Activated CD4-positive, alpha-beta T cell treated with anti-CD3 and anti-CD28 coated beads for 48 hours (primary cell): Measurements from ENCODE around the gene COL4A5.
"Not testable (repeated sequence)": the region's sequence is repeated elsewhere in the genome, so short reads cannot be mapped to it uniquely, and the experiment has no call there.

Experiments
- DNase-seq: peaks from one replicate; pipeline ENCODE4 v3.0.0-alpha.2; 2020

COL4A5 gene

GRCh38 chrX:108456971-108457477, 17.4 kb downstream of the COL4A5 start:
- no peak for DNase-seq

DNA sequence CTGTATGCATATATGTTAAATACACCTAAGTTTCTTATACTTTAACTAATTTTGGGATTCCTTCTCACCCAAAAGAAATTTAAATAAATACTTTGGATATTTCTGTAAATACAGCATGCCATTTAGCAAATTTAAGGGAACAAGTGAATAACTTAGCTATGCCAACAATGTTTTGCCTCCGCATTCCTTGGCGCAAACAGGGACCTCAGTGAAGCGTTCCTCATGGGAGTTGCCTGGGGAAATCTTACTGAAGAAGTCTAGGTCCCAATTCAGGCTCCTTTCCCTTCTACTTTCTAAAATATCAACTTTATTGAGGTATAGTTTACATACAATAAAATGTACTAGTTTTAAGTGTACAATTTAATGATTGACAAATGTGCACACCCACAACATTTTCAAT, 25.0 kb downstream of the COL4A5 start:
- no peak for DNase-seq

DNA sequence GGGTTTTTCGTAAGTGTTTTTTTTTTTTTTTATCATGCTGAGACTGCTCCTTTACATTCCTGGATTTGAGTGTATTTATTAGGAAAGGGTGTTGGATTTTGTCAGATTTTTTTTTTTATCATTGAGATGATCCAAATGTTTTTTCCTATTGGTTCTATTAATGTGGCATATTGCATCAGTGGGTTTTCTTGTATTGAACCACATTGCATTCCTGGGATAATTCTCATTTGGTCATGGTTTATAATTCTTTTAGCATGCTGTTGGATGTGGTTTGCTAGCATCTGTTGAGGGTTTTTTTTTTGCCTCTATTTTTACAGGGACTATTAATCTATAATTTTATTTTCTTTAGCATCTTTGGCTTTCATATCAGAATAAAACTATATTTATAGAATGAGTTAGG, 28.8 kb downstream of the COL4A5 start:
- DNase-seq, result no peak

DNA sequence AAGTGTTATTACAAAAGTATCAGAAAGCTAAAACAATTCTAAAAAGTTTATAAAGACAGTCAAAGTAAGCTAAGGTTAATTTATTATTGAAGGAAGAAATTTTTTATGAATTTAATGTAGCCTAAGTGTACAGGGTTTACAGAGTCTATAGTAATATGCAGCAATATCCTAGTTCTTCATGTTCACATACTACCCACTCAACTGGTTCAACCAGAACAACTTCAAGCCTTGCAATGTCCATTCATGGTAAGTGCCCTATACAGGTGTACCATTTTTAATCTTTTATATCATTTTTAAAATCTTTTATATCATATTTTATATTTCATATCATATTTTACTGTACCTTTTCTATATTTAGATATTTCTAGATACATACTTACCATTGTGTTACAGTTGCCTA, 34.3 kb downstream of the COL4A5 start:
- no peak for DNase-seq

DNA sequence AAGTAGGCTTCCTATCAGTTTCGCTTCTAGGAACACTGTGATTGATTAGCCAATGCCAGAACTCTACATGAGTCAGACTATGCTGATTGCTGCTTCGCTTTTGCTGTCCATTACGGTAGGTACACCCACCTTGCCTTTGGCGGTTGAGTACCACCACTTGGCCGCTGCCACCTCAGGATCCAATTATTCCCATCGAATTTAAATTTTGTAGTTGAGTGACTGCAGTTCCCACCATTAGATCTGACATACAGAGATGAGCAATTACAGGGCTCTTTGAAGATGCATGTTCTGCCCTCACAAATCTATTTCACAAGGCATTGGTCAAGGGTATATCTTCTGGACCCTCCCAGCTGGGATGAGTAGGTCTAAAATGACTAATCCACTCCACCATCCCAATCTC, 41.9 kb downstream of the COL4A5 start:
- DNase-seq, result not testable (repeated sequence)

- no peak for DNase-seq
Observed at GRCh38 chrX:108484251-108484650, 44.6 kb downstream of the COL4A5 start.

- DNase-seq, result no peak
Observed at GRCh38 chrX:108485960-108486359, 46.3 kb downstream of the COL4A5 start.

DNA sequence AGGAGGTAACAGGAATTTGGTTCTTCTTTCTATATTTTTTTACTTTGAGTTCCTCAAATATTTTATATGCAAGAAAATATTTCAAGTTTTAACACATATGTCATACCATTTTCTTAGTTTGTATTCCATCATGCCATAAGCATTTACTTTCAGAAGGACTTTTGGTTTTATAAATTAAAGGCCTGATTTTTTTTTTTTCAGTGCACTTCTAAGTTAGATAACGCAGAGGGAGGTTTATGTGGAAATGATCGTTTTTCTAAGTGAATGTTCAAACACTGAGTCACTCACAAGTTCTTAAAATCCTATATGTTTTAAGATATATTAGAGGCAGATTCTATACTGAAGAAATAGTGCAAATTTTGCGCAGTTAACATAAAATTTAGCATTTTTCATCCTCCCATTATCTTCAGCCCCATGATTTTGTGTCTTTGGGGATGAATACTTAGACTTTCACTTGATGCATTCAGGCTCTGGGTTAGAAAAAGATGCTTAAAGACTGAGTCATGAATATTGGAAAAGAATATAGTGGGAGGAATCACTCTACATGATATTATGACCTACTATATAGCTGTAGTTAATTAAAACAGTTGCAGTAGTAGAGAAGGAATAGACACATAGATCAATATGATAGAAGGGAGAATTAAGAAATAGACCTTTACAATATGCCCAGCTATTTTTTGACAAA, 54.9 kb downstream of the COL4A5 start:
- DNase-seq, result no peak

- no peak for DNase-seq
Observed at GRCh38 chrX:108511721-108512120, 72.1 kb downstream of the COL4A5 start.

DNA sequence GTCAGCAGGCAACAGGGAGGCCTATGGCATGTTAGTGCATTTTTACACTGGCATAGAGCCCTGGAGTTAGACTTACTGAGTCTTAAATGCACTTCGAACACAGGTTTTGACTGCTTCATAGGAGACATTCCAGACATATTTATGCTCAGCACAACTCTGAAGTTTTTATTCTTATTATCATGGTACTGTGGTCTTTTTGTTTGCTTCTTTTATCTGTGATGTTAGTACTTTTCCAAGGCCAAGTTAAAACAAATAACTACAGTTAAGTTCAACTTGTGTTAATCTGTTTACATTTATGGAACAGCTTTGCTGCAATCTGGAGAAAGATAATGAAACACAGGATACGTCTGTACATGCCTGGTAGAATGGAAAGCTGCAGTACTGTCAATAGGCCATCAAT, 76.5 kb downstream of the COL4A5 start:
- DNase-seq, result no peak

DNA sequence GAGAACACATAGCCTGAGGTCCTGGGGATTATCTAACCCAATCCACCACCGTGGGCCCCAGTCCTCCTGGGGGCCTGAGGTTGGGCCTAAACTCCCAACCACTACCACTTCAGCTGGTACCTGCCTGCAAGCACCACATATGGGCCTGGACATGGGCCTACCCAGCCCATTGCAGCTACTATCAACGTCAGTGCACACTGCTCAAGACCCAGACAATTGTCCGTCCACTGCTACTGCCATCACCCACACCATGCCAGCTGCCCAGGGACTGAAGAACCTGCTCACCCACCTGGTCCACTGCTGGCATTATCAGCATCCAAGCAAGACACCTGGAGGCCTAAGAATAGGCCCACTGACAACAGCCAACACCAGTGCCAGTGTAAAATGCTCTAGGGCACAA, 88.1 kb downstream of the COL4A5 start:
- DNase-seq, result no peak

DNA sequence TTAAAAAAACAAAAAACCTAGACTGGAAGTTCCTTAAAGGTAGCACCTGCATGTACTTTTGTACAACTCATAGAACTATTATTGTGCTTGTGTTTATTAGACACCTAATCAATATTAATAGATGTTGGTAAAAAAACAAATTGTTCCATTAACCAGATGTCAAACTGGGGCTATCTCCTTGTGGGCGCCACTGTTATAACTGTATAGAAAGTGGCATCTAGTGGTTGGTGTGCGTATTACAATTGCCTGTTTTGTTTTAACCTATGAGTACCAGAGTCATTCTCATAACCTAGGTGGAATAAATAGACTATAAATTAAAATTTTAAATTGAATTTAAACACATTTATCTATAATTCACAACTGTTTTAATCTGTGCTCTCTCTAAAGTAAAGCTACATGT, 97.4 kb downstream of the COL4A5 start:
- peak; percentile 2 for DNase-seq

- no peak for DNase-seq
Observed at GRCh38 chrX:108541286-108541685, 101.6 kb downstream of the COL4A5 start.

DNA sequence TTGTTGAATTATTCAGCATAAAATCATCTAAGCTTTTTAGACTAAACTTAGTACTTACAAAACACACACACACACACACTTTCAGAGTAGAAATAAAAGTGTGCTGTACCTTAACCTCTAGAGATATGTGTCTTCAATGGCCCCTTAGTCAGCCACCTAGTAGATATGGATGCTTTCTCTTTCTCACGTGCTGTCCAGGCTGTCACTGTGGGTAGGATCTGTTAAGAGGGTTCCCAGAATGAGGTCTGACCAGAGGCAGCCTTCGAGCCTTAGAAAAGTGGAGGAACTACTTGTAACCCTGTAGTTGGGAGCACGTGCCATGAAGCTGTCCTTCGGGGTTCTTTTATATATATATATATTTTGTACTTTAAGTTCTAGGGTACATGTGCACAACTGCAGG, 117.9 kb downstream of the COL4A5 start:
- DNase-seq, result no peak

- no peak for DNase-seq
Observed at GRCh38 chrX:108558217-108558616, 118.6 kb downstream of the COL4A5 start.

- DNase-seq, result no peak
Observed at GRCh38 chrX:108573136-108573535, 133.5 kb downstream of the COL4A5 start.

DNA sequence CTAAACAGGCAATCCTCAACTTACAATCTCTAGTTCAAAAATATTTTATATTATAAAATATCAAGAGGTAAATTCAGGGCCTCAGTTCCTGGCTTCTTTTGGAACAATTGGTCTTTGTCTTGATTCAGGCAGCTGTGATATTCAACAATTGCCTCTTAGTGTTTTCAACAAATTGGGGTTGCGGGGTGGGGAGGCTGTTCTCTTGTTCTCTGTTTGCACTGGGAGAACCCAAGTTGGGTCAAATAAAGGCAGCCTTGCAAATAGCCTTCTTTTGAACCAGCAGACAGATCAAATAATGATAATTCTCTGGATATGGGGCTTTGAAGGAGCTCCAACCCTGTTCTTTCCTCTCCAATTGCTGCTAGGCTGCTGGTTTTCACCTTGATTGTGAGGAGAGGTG, 142.5 kb downstream of the COL4A5 start:
- DNase-seq, result no peak

DNA sequence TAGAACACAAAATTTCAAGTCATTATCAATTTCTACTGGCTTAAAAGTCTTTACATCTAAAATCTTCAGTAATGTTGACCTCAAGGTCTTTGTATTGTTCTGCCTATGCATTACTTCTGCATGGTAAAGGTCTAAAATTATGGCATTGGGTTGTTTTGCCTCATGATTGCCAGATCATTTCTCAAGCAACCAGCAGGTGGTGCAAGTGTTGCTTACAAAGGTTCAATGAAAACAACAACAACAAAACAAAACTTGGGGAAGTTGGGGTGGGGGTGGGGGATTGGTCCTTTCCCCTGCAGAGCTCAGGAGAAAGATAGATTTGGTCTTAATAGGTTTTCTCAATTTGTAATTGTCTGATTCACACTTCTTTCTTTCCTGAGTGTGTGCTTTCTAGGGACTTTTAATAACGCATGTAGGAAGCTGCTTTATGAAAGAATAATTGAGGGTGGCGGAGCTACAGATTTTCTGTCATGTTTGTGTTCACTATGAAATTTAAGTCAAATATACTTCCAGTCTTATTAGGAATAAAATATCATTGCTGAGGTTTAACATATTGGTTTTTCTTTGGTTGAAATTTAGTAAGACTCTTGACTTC, 145.1 kb downstream of the COL4A5 start:
- no peak for DNase-seq

GRCh38 chrX:108590496-108590895, 150.9 kb downstream of the COL4A5 start:
- no peak for DNase-seq

DNA sequence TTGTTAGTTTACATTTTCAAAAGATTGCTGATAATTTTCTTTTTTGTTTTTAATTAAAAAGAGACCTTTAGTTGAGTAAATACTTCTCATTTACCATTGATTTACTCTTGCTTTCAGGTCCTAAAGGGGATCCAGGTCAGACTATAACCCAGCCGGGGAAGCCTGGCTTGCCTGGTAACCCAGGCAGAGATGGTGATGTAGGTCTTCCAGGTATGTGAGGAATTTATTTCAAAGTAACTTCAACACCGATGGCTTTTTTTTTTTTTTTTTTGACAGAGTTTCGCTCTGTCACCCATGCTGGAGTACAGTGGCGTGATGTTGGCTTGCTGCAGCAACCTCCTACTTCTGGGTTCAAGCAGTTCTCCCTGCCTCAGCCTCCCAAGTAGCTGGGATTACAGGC, 161.6 kb downstream of the COL4A5 start:
- DNase-seq, result no peak

DNA sequence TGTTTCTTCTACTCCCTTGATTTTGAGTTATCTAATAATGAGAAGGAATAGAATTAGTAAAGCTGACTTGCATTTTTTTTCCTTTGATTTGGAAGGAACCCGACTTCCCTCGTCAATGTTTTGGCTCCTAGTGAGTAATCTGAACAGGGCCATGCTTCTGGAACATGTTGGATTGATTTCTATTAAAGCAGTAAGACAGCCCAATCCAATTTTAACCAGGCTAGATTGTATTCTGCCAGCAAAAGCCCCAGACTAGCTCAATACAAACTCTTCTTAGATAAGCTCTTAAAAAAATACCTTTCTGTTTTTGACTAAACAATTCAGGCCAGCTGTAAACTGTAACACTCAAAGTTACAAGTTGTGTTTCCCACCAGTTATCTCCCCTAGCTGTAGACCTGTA, 170.5 kb downstream of the COL4A5 start:
- no peak for DNase-seq

DNA sequence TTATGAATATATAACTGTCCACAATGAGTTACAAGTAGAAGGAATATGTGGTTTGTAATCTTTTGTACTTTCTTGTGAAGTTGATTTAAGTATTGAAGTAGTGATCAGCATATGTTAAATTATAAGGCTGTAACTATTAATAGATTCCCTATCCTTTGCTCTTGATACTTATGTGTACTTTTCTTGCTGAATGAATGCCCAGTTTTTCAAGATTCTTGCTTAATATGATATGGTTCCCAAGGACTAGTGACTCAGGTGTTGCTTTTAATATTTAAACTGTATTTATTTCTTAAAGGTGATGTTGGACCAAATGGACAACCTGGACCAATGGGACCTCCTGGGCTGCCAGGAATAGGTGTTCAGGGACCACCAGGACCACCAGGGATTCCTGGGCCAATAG, 175.0 kb downstream of the COL4A5 start:
- DNase-seq, result no peak

DNA sequence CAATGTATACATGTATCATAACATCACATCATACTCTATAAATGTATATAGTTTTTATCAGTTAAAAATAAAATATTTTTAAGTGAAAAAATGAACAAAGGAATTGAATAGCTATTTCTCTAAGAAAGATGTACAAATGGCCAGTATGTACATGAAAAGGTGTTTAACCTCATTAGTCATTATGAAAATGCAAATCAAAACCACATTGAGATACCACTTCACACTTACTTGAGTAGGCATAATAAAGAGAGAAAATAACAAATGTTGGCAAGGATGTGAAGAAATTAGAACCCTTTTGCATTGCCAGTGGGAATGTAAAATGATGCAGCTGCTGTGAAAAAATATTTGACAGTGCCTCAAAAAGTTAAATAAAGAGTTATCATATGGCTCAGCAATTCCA, 201.2 kb downstream of the COL4A5 start:
- DNase-seq, result no peak

GRCh38 chrX:108641589-108642272, 202.1 kb downstream of the COL4A5 start:
- no peak for DNase-seq
